Suppressor macrophage treated with lipopolysaccharide for 4 hours (primary cell): ENCODE results near the gene PRKCE.
"Not testable (repeated sequence)": the region's sequence is repeated elsewhere in the genome, so short reads cannot be mapped to it uniquely, and the experiment has no call there.

ENCODE experiments used
- DNase-seq: peaks from one replicate; pipeline ENCODE4 v3.0.0-alpha.2; 2020

Gene PRKCE

DNA sequence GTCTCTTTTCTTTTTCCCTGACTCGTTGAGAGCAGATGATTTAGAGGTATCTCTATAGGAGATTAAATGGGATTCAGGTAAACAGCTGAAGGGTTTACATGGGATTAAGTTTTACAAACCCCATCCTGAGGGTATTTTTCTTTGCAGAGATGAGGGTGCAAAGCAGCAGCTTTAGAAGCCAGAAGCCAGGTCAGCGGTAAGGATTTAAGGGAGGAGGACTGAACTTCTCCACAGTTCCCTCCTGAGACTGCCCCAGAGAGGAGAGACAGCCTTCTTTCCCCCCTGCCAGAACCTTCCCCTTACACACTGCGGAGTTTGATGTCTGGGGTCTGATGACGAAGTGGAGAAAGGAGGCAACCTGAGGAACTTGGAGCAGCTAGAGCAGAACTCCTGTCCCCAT lies 220.1 kb downstream of the PRKCE start:
- no peak for DNase-seq

- DNase-seq = no peak
Observed at GRCh38 chr2:45872211-45872610, 220.7 kb downstream of the PRKCE start.

DNA sequence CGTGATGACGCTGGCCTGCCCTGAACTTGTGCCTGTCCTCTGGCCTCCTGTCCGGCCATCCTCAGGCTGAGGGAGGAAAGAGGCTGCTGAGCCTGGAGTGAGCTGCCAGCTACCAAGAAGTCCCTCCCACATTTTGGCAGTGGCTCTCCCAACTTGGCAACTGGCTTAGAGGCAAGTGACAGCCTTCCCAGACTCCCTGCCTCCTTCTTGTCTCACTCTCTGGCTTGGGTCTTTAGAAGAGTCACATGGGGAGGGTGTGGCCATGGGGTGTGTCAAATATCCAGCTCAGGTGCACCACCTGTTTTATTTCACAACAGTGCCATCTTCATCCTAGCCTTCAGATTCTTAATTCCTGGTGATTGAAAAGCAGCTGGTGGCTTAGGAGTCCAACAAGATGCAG lies 222.9 kb downstream of the PRKCE start:
- DNase-seq = no peak

- no peak for DNase-seq
Observed at GRCh38 chr2:45876611-45877010, 225.1 kb downstream of the PRKCE start.

GRCh38 chr2:45879406-45879805 lies 227.9 kb downstream of the PRKCE start:
- DNase-seq = no peak

- DNase-seq = no peak
Observed at GRCh38 chr2:45879936-45880335, 228.5 kb downstream of the PRKCE start.

GRCh38 chr2:45881970-45882581 lies 230.6 kb downstream of the PRKCE start:
- no peak for DNase-seq

GRCh38 chr2:45882707-45883602 lies 231.5 kb downstream of the PRKCE start:
- no peak for DNase-seq

DNA sequence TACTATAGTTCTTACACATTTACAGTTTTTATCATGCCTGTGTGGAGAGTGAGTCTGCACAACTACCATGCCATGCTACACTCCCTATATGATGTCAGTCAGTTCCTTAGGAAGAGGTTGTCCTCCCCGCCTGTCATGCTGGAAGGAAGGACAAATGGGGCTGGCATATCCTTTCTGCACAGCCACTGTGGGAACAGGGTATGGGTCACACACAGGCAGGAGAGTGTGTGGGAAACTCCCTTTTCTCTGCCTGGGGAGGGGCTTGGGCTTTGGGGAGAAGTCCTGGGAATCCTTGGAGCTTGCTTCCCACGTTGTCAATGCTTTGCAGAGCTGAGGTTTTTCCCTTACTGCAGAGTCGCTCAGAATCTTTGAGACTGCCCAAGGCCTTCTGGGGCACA lies 232.1 kb downstream of the PRKCE start:
- no peak for DNase-seq

DNA sequence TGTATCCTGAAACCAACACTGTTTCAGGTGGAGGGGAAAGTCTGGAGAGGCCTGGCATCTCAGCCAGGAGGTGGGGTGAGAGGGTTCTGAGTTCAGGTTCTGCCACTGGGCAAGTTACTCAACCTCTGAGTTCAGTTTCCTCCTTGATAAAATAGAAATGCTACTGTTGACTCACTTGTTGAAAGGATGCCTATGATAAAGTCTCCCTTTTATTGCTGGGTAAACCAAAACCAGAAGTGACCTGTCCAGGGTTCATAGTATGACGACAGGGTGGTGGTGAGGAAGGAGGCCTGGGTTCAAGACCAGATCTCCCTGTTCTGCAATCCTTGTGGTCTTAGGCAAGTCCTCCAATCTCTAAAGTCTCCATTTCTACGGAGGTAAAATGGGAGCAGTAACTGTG lies 232.7 kb downstream of the PRKCE start:
- peak; percentile 47 for DNase-seq

DNA sequence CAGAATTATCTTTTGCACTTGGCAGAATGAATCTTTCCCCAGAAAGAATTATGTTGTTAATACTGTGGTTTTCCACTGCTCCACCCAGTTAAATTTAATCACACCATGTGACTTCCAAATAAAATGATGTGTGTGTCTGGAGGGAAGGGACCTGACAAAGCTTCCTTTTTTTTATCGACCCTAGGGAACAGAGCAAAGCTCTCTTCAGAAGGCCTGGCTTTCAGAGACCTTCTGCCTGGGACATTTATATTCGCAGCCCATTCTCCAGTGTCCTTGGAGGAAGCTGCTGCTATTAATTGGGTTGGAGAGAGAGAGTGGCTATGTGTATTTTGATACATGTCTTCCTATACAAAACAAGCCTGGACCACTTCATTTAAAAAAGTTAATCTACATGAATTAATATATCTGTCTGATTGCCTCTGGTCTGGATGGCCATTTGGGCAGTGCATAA lies 233.7 kb downstream of the PRKCE start:
- no peak for DNase-seq

DNA sequence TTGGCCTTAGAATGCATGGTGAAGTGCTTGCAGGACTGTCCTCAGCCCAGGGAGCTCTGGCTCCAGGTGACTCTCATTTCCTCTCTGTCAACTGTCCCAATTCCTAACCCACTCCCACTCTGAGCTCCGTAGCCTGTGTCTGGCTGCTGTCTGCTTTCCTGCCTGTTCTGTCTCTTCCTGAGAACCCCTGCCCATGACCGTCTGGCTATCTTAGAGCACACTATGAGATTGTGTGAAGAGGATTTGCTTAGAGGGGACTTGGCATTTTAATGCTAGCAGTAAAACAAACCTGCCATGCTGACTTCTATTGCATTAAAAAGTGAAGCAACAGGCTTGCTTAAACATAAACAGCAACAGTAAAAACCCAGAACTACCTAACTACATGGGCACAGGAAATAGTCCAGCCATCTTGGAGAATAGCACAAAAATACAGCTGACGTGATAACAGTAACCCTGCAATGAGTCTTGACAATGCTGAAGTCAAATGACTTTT lies 234.7 kb downstream of the PRKCE start:
- DNase-seq = no peak

- DNase-seq = peak; percentile 81
Observed at GRCh38 chr2:45888167-45888566, 236.7 kb downstream of the PRKCE start.

- no peak for DNase-seq
Observed at GRCh38 chr2:45888641-45889040, 237.2 kb downstream of the PRKCE start.

GRCh38 chr2:45889053-45889452 lies 237.6 kb downstream of the PRKCE start:
- DNase-seq = peak; percentile 36

- DNase-seq = peak; percentile 88
Observed at GRCh38 chr2:45889620-45890370, 238.3 kb downstream of the PRKCE start.

DNA sequence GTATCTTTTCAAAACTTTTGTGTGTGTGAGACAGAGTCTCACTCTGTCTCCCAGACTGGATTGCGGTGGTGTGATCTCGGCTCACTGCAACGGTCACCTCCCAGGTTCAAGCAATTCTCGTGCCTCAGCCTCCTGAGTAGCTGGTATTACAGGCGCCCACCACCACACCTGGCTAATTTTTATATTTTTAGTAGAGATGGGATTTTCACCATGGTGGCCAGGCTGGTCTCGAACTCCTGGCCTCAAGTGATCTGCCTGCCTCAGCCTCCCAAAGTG lies 238.8 kb downstream of the PRKCE start:
- not testable (repeated sequence) for DNase-seq

DNA sequence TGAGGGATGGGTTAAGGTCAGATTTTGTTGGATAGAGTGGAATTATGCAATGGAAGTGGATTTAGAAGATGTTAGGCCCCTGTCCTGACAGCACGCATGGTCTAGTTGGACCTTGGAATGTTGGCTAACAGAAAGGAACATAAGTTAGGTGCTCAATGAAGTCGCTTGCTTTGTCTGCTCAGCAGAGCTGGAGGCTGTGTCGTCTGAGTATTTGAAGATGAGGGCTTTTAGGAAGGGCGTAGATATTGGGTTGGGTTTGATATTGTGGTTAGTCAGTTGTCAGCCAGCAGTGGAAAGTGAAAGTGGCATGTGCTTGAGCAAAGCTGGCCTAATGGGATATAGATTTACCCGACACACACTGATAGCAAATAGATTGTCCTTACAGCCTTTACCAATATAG lies 239.3 kb downstream of the PRKCE start:
- DNase-seq = peak; percentile 64

DNA sequence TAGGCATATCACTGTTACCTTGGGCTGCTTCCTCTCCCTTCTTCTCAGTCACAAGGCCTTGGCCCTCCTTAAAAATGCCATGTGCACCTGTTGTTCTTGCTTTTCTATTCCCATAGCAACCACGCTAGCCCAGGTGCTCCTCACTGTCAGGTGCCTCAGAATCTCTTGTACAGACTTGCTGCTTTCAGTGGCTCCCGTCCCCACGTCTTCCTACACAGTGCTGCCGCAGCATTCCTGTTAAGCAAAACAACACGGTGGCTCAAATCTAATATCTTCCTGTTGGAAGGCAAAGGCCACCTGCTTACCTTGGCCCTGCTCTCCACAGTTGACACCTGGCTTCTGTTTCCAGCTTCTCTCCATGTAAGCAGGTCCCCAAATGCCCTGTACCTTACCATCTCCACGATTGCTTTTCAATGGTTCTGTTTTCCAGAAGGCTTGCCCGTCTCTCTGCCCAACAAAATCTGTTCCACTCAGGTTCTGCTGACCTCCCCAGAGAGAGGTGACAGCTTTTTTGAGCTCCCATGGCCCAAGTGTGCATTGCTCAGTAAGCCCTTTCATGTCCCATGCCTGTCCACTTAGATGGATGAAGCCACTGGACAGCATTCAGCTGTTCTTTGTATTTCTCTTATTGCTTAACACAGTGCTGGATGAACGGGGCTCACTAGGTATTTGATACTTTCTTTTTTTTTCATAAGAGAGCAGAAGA lies 240.4 kb downstream of the PRKCE start:
- no peak for DNase-seq

GRCh38 chr2:45892425-45892745 lies 240.9 kb downstream of the PRKCE start:
- no peak for DNase-seq

- peak; percentile 51 for DNase-seq
Observed at GRCh38 chr2:45892757-45893156, 241.3 kb downstream of the PRKCE start.

DNA sequence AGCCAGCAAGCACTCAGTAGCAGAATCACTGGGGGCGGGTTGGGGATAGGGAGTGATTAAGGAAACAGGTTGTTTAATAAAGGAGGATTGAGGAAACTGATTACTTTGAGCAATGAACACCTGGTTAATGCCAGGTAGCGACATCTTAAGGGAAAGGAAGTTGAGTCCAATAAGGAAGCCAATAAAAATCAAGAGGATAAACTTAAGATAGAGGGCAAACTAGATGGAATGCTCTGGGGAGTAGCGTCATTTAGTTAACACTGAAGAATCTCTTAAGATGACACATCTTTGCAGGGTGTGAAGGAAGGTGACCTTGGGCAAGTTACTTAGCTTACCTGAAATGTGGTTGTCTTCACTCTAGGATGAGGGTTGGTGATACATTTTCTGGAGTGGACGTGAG lies 242.7 kb downstream of the PRKCE start:
- DNase-seq = no peak

DNA sequence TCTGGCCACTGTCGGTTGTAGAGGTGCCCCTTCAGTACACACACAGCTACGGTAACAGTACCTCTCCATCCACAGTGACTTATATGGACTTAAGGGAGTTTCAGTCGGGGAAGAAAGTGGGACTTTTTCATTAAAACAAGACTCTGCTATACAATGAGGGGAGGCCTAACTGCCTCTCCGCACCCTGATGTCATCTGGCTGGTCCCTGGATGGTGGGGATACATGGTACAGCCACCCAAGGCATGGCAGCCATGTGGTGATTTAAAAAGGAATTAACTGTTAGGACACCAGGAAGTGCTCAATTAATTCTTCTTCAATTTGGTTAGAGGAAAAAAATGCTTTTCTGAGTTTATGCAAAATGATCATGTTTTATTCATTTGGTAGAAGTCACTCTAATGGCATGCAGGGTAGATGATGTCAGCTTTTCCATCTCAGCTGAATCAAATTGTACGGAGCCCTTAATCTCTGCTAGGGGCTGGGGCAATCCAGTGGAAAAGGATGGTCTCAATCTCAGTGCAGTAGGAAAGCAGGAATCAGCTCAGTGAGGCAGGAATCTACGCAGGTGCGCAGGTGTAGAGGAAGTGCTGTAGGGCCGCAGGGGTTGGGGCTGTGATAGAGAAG lies 243.9 kb downstream of the PRKCE start:
- no peak for DNase-seq
